Right atrium auricular region (tissue), 2 donors: ENCODE measurements around the gene SYNPO. TPM values are rescaled to one million over a fixed set of nuclear protein-coding genes. Genes with fewer than 3 reads are reported as not detected.
A peak's percentile ranks its signal among the peaks of the same experiment; 100 is the strongest.

Source experiments
- DNase-seq: peaks from one replicate; pipeline ENCODE4 v3.0.0-alpha.2; 2019; ENCODE audit warnings: low spot score
- H3K27ac ChIP-seq, 2 donors: fragments of 200-600 bp; sonication (generic); 1 replicate in 1 of 2; 2 replicates in 1 of 2; pipeline ENCODE4 v1.5.1; 2016 to 2019
- H3K27me3 ChIP-seq, 2 donors: fragments of 200-600 bp; sonication (generic); one replicate each; pipeline versions ENCODE4 v1.5.1 to v1.6.0; 2017 to 2019
- H3K36me3 ChIP-seq: fragments of 200-600 bp; sonication (generic); one replicate; pipeline ENCODE4 v1.5.1; 2016
- H3K4me1 ChIP-seq, 2 donors: fragments of 200-600 bp; sonication (generic); one replicate each; pipeline versions ENCODE4 v1.5.1 to v1.6.0; 2017 to 2019
- H3K4me3 ChIP-seq, 2 donors: fragments of 200-600 bp; sonication (generic); 1 replicate in 1 of 2; 2 replicates in 1 of 2; pipeline ENCODE4 v1.5.1; 2017 to 2019; ENCODE audit warnings: mild to moderate bottlenecking in 1 of 2, moderate library complexity in 1 of 2
- H3K9me3 ChIP-seq, 2 donors: fragments of 200-600 bp; sonication (generic); one replicate each; pipeline ENCODE4 v1.5.1; 2019
- CTCF ChIP-seq, 2 donors: fragments of 200-600 bp; sonication (generic); IDR thresholded peaks; one replicate each; pipeline ENCODE4 v1.5.1; 2019; ENCODE audit warnings: antibody characterized with exemption in 2 of 2
- total RNA-seq, 2 donors: library from RNA; depleted of rRNA; stranded (reverse); fragments of >200 nt; gene quantifications; one replicate each; pipeline ENCODE4 v1.1.0, GENCODE V29; 2016

Gene SYNPO
- total RNA-seq, 2 donors from 2014 or later: 369 to 413 TPM

- H3K9me3 ChIP-seq: no peaks in the 10 kb centered on the region
- TF ChIP-seq CTCF (IDR thresholded peaks at IDR 0.05): no peak
- peak overlapping the region; percentile 74 to 77 for H3K27ac ChIP-seq
- no peaks in the 10 kb centered on the region for H3K27me3 ChIP-seq
- peaks cover 4% of the 10 kb centered on the region for H3K36me3 ChIP-seq
- no peak overlapping the region for H3K4me3 ChIP-seq
- peak; percentile 80 for DNase-seq
- H3K4me1 ChIP-seq: peaks cover 0 to 37% of the 10 kb centered on the region in 2 donors
These were observed 33.9 kb downstream of the SYNPO start for GRCh38 chr5:150674341-150674821.

DNA sequence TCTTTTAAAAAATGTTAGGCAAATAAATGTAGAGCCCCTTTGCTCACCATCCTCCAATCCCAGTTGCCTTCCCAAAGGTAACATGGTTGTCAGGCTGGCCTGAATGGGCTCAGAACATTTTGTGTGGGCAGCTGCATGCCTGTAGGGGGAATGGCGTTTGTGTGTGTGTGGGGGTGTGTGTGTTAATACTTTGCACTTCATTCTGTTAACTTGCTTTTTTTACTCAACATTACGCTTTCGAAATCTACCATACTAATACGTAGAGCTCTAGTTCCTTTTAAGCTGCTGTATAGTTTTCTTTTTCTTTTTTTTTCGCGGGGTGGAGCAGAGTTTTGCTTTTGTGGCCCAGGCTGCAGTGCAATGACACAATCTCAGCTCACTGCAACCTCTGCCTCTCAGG, 34.6 kb downstream of the SYNPO start:
- Histone ChIP-seq H3K9me3 (no peaks in the 10 kb centered on the region), H3K27ac (peak overlapping the region; percentile 74 to 77), H3K4me1 (peaks cover 0 to 37% of the 10 kb centered on the region in 2 donors), H3K36me3 (peaks cover 4% of the 10 kb centered on the region), H3K4me3 (no peak overlapping the region), H3K27me3 (no peaks in the 10 kb centered on the region)
- no peak for TF ChIP-seq CTCF (IDR thresholded peaks at IDR 0.05)
- no peak for DNase-seq

GRCh38 chr5:150676578-150676977, 36.1 kb downstream of the SYNPO start:
- peaks cover 0 to 30% of the 10 kb centered on the region in 2 donors for H3K4me1 ChIP-seq
- H3K27ac ChIP-seq: no peak overlapping the region
- no peaks in the 10 kb centered on the region for H3K27me3 ChIP-seq
- no peak for TF ChIP-seq CTCF (IDR thresholded peaks at IDR 0.05)
- H3K36me3 ChIP-seq: peaks cover 4% of the 10 kb centered on the region
- no peak overlapping the region for H3K4me3 ChIP-seq
- no peak for DNase-seq
- H3K9me3 ChIP-seq: no peaks in the 10 kb centered on the region

DNA sequence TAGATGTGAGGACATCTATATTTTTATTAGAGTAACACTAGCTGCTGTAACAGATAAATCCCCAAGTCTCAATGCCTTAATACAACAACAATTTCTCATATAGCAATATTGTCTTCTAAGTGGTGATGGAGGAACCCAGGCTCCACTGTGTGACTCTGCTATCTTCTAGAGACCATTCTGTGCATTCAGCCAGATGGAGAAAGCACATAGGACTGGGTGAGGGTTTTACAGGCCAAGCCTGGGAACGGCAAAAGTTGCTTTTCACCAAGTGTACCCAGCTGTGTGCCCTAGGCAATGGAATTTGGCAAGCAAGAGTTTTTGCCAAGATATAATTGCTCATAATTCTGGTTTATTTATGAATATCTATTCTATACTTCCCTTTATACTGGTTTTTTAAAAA, 48.7 kb downstream of the SYNPO start:
- Histone ChIP-seq H3K27ac (no peak overlapping the region), H3K9me3 (no peaks in the 10 kb centered on the region), H3K36me3 (peaks cover 39% of the 10 kb centered on the region), H3K27me3 (no peaks in the 10 kb centered on the region), H3K4me3 (no peak overlapping the region), H3K4me1 (no peaks in the 10 kb centered on the region)
- DNase-seq: no peak
- TF ChIP-seq CTCF (IDR thresholded peaks at IDR 0.05): no peak

DNA sequence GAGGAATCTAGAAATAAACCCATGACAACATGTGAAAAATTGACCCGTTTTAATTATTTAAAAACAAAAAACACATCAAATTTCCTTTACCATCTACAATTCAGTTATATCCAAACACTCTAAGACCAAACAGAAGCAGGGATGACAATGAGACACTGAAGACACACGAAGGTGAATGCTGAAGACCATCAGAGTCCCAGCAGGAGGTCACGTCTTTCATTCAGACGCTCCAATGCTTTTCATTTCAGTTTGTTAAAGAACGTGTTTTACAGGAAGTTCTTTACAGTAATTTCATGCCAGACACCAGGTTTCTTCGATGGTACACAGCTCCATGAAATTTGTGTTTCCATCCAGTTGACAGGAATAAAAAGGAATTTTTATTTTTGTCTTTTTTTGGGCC, 50.3 kb downstream of the SYNPO start:
- no peak for TF ChIP-seq CTCF (IDR thresholded peaks at IDR 0.05)
- Histone ChIP-seq H3K4me1 (no peaks in the 10 kb centered on the region), H3K27me3 (no peaks in the 10 kb centered on the region), H3K9me3 (no peaks in the 10 kb centered on the region), H3K4me3 (no peak overlapping the region), H3K27ac (no peak overlapping the region), H3K36me3 (peaks cover 56% of the 10 kb centered on the region)
- no peak for DNase-seq

DNA sequence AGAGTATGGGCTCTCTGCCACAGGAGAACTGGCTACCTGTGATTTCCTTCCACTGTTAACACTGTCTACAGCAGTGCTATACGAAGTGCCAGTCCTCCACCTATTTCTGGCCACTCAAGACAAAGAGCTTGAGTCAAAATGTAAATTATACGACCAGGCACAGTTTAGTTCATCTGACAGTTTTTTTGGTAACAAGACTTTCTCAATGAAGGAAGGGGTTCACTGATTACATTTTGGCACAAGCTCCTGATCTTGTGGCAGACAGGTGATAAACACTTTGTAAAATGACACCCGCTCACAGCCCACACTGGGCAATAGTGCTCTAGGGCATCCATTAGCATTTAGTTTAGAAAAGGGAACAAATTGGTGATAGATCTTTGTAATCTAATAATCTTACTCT, 51.8 kb downstream of the SYNPO start:
- no peak for TF ChIP-seq CTCF (IDR thresholded peaks at IDR 0.05)
- no peaks in the 10 kb centered on the region for H3K4me1 ChIP-seq
- peaks cover 71% of the 10 kb centered on the region for H3K36me3 ChIP-seq
- no peaks in the 10 kb centered on the region for H3K27me3 ChIP-seq
- DNase-seq: no peak
- H3K4me3 ChIP-seq: no peak overlapping the region
- no peaks in the 10 kb centered on the region for H3K9me3 ChIP-seq
- no peak overlapping the region for H3K27ac ChIP-seq
